DOHH2 (cell line): ENCODE results near the gene SLC39A5.

Experiments used
- H3F3A ChIP-seq: fragments of 200-600 bp; sonication (generic), shearing (Covaris generic); 2 replicates; pipeline ENCODE4 v1.6.0; 2016; ENCODE audit warnings: antibody characterized with exemption, mild to moderate bottlenecking; ENCODE audit not compliant: control insufficient read depth, insufficient read depth
- H3K27ac ChIP-seq: fragments of 200-600 bp; sonication (generic); 2 replicates; pipeline ENCODE4 v1.5.1; 2014; ENCODE audit warnings: low read depth, mild to moderate bottlenecking, low read length, moderate library complexity
- H3K27me3 ChIP-seq: fragments of 200-600 bp; sonication (generic); 2 replicates; pipeline ENCODE4 v1.6.1; 2014; ENCODE audit warnings: mild to moderate bottlenecking, low read length, mixed read lengths; ENCODE audit not compliant: control insufficient read depth
- H3K36me3 ChIP-seq: fragments of 200-600 bp; sonication (generic); 2 replicates; pipeline ENCODE4 v1.6.1; 2014; ENCODE audit warnings: mild to moderate bottlenecking, low read length, moderate library complexity, mixed read lengths; ENCODE audit not compliant: control insufficient read depth
- H3K4me1 ChIP-seq: fragments of 200-600 bp; sonication (generic); 2 replicates; pipeline ENCODE4 v1.6.1; 2014; ENCODE audit warnings: mild to moderate bottlenecking, low read length, mixed read lengths; ENCODE audit not compliant: control insufficient read depth
- H3K4me2 ChIP-seq: fragments of 200-600 bp; sonication (generic); 2 replicates; pipeline ENCODE4 v1.6.0; 2014; ENCODE audit warnings: mild to moderate bottlenecking, low read length, moderate library complexity
- H3K4me3 ChIP-seq: fragments of 200-600 bp; sonication (generic); 2 replicates; pipeline ENCODE4 v1.5.1; 2014; ENCODE audit warnings: mild to moderate bottlenecking, low read length, mixed read lengths
- H3K79me2 ChIP-seq: fragments of 200-600 bp; sonication (generic); 2 replicates; pipeline ENCODE4 v1.6.1; 2014; ENCODE audit warnings: mild to moderate bottlenecking, low read length, mixed read lengths; ENCODE audit not compliant: control insufficient read depth
- H3K9me2 ChIP-seq: fragments of 200-600 bp; sonication (generic); replicated peaks from 2 replicates; pipeline ENCODE4 v1.6.1; 2014; ENCODE audit warnings: mild to moderate bottlenecking, low read length, mixed read lengths; ENCODE audit not compliant: control insufficient read depth
- H3K9me3 ChIP-seq: fragments of 200-600 bp; sonication (generic); 2 replicates; pipeline ENCODE4 v1.6.1; 2014; ENCODE audit warnings: antibody characterized with exemption, low read length, mixed read lengths; ENCODE audit not compliant: control insufficient read depth, insufficient read depth
- H4K20me1 ChIP-seq: fragments of 200-600 bp; sonication (generic); 2 replicates; pipeline ENCODE4 v1.6.0; 2014; ENCODE audit warnings: low read depth, mild to moderate bottlenecking, antibody characterized with exemption, low read length, moderate library complexity; ENCODE audit not compliant: control insufficient read depth, insufficient read depth
- CTCF ChIP-seq: fragments of 200-600 bp; sonication (generic); IDR thresholded peaks from one replicate; pipeline ENCODE4 v1.5.1; 2014; ENCODE audit warnings: antibody characterized with exemption, mild to moderate bottlenecking, low read depth, low read length; ENCODE audit not compliant: poor library complexity, severe bottlenecking
- EZH2phosphoT487 ChIP-seq: fragments of 200-600 bp; sonication (generic); IDR thresholded peaks from 2 replicates; pipeline ENCODE4 v1.6.1; 2017; ENCODE audit warnings: borderline replicate concordance, mild to moderate bottlenecking, antibody characterized with exemption, low read length, moderate library complexity, mixed read lengths

Gene SLC39A5

GRCh38 chr12:56258820-56259183 is 29.0 kb downstream of the SLC39A5 start:
- peak overlapping the region; percentile 20; the same call in 1 of the 2 replicates for H3K27ac ChIP-seq

GRCh38 chr12:56260380-56260779 is 30.5 kb downstream of the SLC39A5 start:
- Histone ChIP-seq H3K27ac (no peak overlapping the region), H3K79me2 (peaks cover 25% of the 10 kb centered on the region), H3K9me3 (no peaks in the 10 kb centered on the region), H3K27me3 (no peaks in the 10 kb centered on the region), H3K4me2 (no peak overlapping the region), H3F3A (peaks cover 3% of the 10 kb centered on the region), H4K20me1 (no peaks in the 10 kb centered on the region), H3K4me1 (peaks cover 20% of the 10 kb centered on the region), H3K9me2 (no peaks in the 10 kb centered on the region), H3K4me3 (no peak overlapping the region), H3K36me3 (peaks cover 19% of the 10 kb centered on the region)
- TF ChIP-seq CTCF (no peak), EZH2phosphoT487 (no peak)

More at GRCh38 chr12:56258820-56259183, 29.0 kb downstream of the SLC39A5 start:
- TF ChIP-seq EZH2phosphoT487 (no peak), CTCF (no peak)
- peaks cover 25% of the 10 kb centered on the region for H3K79me2 ChIP-seq
- H3K4me1 ChIP-seq = peaks cover 20% of the 10 kb centered on the region
- peaks cover 33% of the 10 kb centered on the region for H3K36me3 ChIP-seq
- no peaks in the 10 kb centered on the region for H3K27me3 ChIP-seq
- peak overlapping the region; percentile 100 for H3K4me2 ChIP-seq
- H3K9me3 ChIP-seq = no peaks in the 10 kb centered on the region
- H3K4me3 ChIP-seq = peak overlapping the region; percentile 100
- H4K20me1 ChIP-seq = no peaks in the 10 kb centered on the region
- no peaks in the 10 kb centered on the region for H3K9me2 ChIP-seq
- peaks cover 3% of the 10 kb centered on the region for H3F3A ChIP-seq

GRCh38 chr12:56260921-56261320 is 31.1 kb downstream of the SLC39A5 start:
- H3K9me2 ChIP-seq = no peaks in the 10 kb centered on the region
- H3K79me2 ChIP-seq = peaks cover 25% of the 10 kb centered on the region
- H3K4me1 ChIP-seq = peaks cover 20% of the 10 kb centered on the region
- no peak for TF ChIP-seq EZH2phosphoT487
- peaks cover 14% of the 10 kb centered on the region for H3K36me3 ChIP-seq
- H3K4me2 ChIP-seq = no peak overlapping the region
- H3F3A ChIP-seq = peaks cover 3% of the 10 kb centered on the region
- no peaks in the 10 kb centered on the region for H4K20me1 ChIP-seq
- no peaks in the 10 kb centered on the region for H3K27me3 ChIP-seq
- H3K9me3 ChIP-seq = no peaks in the 10 kb centered on the region
- H3K27ac ChIP-seq = no peak overlapping the region
- no peak overlapping the region for H3K4me3 ChIP-seq

- peaks cover 18% of the 10 kb centered on the region for H3K4me1 ChIP-seq
- no peak for TF ChIP-seq EZH2phosphoT487
- TF ChIP-seq CTCF = no peak
Observed at GRCh38 chr12:56261503-56262232, 31.8 kb downstream of the SLC39A5 start.

More at GRCh38 chr12:56261503-56262232, 31.8 kb downstream of the SLC39A5 start:
- no peaks in the 10 kb centered on the region for H3K27me3 ChIP-seq
- no peak overlapping the region for H3K4me3 ChIP-seq
- no peaks in the 10 kb centered on the region for H4K20me1 ChIP-seq
- peaks cover 3% of the 10 kb centered on the region for H3F3A ChIP-seq
- no peak overlapping the region for H3K4me2 ChIP-seq
- no peaks in the 10 kb centered on the region for H3K9me2 ChIP-seq
- H3K9me3 ChIP-seq = no peaks in the 10 kb centered on the region
- H3K79me2 ChIP-seq = peaks cover 17% of the 10 kb centered on the region
- no peak overlapping the region for H3K27ac ChIP-seq
- H3K36me3 ChIP-seq = peaks cover 6% of the 10 kb centered on the region
